HCEC 1CT (cell line): ENCODE measurements around the gene OBP2B.
"Not testable (repeated sequence)": the region's sequence is repeated elsewhere in the genome, so short reads cannot be mapped to it uniquely, and the experiment has no call there.

Experiments
- DNase-seq: peaks from one replicate; pipeline ENCODE4 v3.0.0-alpha.2; 2017

Gene OBP2B

DNA sequence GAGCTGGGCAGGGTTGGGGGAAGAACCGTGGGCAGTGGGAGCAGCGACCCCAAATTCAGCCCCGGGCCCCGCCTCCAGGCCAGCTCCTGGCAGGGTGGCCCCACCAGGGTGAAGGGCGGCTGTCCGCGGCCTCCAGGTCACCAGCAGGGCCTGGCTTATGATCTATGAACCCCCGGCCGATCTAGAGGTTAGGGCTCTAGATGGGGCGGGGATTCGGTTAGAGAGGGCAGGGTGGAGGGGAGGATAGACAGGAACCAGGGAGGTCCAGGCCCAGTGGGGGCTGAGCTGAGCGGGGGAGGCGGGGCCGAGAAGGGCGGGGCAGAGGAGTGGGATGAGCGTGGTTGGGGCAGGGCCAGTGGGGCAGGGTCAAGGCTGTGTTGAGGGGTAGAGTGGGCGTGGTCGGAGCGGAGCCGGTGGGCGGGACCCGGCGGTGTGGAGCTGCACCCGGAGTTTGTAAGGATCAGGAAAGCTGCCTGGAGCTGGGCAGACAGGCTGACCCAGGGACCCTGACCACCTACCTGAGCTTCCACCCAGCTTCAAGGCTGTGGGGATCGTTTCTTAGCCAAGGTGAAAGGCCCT, 29.3 kb upstream of the OBP2B start:
- no peak for DNase-seq

DNA sequence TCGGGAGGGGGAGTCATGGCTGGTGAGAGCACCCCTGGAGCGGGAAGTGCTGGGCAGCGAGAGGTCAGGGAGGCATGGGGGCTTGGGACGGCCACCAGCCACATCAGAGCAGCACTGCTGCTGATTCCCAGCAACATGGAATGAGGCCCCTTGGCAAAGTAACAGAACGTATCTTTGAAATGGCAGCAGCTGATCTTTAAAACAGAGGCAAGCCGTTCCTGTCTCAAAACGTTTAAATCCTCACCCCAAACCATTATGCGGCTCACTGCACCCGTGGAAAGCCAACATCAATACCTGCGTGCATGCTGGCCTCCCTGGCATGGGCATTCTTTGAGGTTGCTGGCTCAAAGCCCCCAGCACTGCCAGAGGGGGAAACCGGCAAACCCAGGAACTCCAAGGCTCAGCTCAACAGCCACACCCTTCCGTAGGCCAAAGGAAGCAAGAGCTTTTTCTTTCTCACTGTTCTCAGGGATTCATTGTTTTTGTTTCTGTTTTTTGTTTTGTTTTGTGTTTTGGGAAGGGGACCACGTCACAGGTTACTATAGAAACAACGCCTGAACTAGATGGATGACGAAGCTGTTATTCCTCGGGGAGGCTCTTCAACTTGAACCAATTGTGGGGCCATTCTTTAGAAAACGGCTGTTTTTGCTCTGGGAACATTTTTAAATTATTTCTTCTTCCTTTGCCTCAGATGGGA, 28.1 kb upstream of the OBP2B start:
- DNase-seq: no peak

DNA sequence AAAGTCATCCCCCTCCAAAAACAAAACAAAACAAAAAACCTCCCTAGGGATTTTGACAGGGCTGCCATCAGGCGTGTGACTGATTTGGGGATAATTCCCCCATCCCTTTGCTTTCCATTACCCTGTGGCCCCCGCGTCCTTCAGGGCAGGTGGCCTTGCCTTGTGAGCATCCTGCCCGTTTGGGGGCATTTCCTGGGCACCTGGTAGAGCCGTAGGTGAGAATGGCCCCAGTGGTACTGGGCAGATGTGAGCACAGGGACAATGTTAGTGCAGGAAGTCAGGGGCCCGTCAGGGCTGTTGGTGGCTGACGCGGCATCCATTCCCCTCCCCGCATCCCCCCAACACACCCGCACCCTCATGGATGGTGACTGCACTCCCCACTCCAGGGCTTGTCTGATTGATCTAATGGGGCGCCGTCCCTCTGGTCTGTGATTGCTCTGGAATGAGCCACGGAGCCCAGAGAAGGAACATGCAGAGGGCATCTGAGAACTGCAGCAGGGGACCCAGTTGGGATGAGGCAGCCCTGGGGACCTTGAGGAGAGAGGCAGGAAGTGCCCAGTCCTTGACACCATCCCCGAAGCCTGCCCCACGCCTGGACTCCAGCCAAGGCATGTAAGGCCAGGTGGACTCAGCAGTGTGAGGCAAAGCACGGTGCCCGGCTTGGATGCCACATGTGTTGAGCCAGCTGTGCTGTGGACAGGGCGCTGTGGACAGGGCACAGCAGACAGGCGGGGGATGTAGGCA, 27.4 kb upstream of the OBP2B start:
- DNase-seq: not testable (repeated sequence)

DNA sequence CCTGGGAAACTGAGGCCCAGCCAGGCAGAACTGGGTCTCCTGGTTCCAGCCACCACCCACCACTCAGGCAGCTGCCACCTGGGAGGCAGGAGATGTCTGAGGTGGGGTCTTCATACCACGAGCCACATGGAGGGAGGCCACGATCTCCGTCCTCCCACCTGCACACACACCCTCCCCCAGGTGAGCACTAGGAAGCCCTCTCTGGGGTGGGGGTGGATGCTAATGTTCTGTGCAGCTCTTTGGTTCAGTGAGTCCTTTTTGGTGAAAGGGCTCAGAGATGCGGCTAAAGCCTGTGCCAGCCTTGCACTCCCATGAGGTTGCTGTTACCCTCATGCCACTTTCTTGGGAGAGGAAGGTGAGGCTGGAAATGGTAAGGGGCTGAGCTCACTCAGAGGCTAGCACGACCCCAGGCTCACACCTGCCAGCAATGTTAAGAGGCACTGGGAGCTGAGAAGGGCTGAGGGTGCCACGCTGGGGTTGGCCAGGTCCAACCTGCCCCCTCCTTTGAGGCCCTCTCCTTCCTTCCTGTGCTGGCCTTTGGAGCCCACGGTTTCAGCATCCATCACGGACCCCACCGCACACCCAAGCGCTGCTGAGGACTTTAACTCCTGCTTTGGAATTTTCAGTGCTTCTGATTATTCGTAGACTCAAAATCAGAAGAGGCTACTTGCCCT, 26.6 kb upstream of the OBP2B start:
- DNase-seq: no peak

DNA sequence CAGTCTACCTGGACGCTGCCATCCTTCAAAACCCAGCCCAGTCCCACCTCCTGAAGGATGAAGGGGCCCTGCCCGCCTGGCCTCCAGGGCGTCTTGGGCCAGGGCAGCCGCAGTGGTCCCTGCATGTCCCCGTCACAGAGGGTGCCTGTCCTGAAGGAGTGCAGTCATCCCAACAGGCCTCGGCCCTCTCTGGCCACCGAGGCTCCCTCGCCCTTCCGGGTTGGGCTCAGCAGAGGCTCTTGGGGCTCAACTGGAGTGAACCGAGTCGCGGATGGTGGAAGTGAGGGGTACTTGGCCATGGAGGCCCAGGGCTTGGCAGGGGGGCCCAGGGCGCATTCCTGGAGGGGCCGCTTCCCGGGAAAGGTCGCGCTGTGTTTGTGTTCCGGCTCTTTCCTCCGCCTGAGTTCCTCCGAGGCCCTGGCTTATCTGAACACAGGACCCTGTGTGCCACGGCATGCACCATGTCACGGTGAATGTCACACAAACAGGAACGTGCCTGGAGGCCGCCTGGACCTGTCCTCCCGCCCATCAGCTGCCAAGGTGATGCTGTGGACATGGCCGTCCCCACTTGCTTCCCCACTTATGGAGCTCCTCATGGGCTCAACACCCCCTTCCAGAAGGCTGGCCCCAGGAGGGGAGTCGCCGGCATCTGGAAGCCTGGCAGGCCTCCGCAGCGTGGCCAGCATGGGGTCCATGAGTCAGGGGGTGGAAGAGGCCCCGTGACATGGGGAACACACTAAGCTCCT, 25.7 kb upstream of the OBP2B start:
- no peak for DNase-seq

DNA sequence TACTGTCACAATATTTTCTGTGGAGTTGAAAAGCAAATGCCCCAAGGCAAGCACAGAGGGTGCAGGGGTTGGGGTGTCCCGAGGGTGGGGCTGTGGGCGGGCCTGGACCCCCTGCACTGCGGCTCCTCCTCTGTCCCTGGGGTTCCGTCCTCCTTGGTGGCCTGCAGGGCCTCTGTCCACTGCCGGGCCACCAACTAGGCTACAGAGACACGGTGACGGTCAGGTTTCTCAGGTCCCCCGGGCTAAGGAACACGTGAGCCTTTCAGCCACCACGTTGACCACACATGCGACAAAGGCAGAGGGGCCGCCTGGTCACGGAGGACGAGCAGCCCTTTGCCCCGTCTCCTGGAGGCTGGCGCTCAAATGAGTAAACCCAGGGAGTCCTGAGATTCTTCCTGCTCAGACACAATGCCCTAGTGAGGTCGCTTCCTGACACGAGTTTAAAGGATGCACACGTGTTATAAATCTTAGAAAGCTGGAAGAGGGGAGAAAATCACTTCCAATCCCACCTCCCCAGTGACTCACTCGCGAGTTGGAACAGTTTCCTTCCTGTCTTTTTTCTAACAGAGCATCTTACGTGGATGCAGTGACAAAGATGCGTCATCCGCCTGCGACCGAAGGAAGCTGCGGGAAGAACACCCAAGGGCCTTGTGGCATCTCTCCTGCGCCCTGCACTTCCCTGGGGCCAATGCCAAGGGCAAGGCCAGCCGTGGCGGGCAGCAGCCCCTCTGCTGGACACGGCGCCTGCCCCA, 24.8 kb upstream of the OBP2B start:
- no peak for DNase-seq

DNA sequence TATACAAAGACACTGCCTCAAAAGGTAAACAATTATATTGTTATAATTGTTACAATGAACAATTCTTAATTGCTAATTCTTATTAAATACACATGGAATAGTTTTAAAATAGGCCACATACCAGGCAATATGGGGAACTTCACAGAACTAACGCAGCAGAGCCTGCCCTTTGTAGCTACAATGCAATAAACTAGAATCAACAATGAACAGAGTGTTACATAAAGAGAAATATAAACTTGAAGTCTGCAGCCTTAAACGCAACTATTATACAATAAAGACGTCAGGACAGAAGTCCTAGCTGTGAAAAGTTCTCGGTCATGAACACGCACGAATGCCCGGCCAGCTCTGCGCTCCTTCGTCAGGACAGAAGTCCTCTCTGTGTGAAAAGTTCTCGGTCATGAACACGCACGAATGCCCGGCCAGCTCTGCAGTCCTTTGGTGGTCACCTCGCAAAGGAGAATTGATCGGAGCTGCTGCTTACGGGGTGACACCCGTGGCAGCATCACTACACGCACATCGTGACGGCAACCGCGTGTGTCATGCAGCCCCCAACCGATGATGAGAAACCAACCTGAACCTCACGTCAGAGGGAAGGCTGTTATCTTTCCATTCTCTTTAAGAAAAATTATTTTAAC, 23.0 kb upstream of the OBP2B start:
- not testable (repeated sequence) for DNase-seq

DNA sequence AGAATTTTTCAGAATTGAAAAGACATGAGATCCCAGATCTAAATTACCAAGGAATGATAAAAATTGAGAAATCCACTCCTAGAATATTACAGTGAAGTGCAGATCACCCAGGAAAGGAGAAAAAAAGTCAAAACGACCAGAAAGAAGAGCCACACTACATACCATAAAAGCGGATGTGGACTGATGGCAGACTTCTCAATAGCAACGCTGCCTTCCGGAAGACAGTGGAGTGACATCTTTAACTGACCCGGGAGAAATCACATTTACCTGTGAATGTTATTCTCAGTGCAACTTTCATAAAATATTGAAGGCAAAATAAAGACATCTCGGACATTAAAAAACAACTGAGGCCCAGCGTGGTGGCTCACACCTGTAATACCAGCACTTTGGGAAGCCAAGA, 21.5 kb upstream of the OBP2B start:
- not testable (repeated sequence) for DNase-seq

DNA sequence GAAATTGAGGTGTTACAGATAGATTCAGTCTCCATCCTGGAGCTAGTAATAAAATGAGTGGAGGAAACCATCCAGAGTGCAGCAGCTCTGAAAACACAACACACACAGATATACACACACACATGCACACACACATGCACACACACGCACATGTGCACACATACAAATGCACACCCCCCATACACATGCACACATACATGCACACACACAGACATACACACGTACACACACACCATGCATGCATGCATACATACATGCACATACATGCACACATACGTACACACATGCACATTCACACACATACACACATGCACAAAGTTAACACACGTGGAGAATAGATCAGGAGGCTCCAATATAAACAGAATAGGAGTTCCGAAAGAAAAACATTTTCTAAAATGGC, 21.0 kb upstream of the OBP2B start:
- no peak for DNase-seq

DNA sequence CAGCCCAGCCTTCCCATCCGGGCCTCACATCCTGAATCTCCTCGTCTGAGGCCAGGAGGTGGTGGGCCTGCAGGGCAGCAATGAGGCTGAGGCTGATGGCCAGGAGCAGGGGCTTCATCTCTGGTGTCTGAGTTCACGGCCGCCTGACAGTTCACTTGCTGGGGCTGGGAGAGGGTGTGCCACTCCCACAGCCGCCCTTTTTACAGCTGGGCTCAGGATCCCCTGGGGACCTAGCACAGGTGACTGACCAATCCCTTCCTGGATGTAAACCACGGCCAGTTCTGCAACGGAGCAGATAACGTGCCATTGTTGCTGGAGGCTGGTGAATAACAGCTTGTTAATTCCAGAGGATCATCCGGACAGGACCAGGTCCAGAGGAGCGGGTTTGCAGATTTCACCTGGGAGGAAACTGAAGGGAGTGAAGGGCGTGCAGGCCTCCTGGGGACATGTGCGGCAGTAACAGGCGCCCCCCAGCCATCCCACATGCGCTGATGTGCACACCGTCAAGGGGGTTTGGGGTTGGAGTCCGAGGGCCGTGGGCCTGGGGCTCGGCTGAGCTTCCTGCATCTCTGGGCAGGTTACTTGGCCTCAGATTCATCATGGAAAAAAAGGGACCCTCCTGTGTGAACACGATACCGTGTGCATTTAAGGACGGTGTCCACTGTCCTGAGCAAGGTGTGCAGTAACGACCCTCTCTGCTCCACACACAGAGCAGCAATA, 19.6 kb upstream of the OBP2B start:
- DNase-seq: not testable (repeated sequence)

DNA sequence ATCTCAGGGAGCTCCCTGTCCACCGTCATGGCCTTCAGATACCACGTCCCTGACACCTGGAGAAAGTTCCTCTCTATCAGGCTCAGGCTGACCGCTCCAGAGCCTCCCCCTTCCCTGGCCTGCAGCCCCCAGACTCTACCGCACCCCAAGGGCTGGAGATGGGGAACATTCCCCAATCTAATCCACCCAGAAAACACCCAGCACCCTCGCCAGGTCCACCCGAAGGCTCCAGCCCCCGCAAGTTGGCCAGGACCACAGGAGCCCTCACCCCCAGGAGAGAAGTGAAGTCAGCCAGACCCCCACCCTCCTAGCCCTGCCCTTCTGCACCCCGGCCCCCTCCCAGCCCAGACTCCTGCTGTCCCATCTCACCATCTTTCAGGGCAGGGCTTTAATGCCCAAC, 18.9 kb upstream of the OBP2B start:
- not testable (repeated sequence) for DNase-seq

DNA sequence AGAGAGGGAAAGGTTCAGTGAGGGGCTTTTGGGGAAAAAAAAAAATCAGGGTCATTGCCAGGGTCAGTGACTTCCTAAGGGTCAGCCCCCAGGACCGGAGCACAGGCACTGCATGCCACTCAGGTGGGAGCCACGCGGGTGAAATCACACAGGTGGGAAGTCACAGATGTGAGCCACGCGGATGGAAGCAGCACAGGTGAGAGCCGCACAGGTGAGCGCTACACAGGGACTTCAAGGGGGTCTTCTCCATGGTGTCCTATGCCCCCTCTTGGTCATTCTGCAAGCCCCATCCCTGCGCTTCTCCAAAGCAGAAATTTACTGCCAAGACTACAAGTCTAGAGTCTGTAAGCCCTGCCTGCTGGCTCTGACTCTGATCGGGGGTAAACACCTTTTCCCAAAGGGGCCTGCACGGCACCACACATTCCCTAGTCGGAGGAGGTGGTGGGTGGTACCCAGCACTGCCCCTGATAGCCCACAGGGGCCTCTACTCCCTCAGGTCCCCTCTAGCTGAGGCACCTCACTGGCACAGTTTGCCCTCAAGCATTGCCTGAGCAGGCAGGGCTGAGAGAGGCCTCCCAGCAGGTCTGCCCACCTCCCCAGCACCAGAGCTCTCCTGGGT, 18.3 kb upstream of the OBP2B start:
- no peak for DNase-seq

DNA sequence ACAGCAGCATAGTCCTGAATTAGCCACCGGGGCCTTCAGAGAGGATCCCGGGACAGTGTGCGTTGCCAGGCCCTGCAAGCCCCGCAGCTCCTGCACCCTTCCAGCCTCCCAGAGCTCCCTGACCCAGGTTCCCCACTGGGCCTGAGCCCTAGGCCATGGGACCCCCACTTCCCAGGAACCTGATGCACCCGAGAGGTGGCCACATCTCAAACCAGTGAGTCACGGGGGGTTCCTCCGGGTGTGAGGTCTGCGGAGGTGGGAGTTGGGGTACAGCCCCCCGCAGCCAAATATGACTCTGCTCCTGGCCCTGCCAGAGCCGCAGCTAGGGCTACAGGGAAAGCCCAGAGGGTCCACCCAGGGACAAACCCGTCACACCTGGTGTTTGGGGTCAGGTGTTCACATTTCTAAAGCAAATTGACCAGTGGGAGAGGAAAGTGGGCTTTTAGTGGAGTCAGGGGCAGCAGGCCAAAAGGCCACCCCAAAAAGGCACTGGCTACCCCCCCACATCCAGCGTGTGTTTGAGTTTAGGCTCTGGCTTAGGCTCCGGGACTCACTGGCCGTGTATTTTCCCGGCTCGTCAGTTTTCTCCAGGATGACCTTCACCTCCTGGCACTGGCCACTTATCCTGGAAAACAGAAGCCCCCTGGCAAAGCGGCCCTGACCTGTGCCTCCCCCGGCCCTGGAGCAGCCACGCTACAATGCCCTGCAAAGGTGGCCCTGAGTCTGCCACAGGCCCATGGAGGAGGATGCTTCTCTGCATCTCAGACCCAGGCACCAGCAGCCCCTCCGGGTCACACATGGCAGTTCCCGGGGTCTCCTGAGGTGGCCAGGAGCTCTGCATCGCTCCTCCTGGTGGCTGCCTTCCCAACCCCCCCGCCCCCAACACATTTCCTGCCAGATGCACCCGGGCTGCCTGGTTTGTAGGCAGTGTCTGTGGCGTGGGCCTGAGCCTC, 17.4 kb upstream of the OBP2B start:
- no peak for DNase-seq

DNA sequence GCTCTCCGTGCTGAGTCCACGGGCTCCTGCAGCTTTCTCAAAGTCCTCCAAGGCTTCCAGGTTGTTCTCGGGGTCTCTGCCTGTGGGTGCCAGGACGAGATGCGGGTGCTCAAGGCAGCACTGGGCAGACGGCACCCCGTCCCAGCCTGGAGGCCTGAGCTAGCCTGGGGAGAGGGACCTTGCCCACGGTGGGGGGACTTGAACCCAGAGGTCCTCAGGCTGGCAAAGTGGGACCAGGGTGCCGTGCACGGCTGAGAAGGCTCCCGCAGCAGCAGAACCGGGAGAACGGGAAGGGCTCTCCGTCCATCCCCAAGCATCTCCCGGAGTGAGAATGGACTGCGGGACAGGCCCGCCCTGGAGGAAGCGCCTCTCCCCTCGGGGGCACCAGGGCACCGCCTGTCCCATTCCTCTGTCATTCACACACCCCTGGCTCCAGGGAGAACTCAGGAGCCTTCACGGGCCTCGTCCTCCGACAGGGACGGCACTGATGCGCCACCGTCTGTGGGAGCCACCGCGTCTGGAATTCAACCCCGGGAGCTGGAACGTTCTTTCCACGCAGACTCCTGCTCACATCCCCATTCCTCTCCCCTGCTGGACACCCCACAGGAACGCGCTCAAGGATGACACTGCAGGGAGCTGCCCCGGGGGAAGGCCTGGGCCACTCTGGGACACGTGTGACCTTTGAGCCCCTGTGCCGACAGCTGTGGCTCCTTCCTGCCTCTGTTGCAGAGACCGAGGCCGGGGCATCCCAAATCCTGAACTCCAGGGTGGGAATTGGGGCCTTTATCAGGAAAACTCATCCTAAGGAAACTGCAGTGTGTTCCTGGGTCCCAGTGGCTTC, 16.3 kb upstream of the OBP2B start:
- DNase-seq: no peak

DNA sequence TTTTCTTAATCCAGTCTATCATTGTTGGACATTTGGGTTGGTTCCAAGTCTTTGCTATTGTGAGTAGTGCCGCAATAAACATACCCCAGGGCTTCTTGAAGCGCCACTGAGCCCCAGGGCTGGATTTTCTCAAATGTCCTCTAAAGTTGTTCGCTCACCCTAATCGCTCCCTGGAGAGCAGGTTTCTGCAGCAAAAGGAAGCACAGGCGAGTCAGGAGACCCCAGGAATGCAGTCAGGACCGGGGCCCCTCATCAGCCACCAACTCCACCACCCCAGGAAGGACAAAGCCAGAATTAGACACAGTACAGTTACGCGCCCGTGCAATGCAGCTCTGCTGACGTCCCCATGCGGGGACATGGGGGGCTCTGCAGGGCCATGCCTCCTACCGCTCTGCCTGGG, 15.7 kb upstream of the OBP2B start:
- no peak for DNase-seq

DNA sequence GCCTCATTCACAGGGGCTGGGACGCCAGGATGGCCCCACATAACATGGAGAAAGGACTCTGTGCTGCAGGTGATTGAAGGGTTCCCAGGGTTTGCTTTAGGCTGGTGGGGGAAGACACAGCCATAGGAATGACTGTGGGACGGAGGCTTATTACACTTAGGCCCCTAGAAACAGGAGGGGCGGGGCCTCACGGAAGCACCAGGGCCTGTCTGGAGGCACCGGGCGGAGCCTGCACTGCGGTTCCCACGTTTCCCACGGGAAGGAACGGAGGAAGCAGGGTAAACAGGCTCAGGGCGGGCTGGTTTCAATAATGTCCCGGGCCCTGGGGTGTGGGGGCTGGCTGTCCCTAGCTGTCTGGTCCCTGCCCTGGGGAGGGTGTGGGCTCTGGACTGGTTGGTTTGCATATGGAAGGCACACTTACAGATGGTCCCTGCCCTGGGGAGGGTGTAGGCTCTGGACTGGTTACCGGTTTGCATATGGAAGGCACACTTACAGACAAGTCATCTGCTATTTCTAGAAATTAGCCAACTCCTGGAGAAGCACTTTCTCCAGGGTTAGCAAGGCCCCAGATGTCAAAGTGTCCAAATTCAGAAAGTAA, 14.2 kb upstream of the OBP2B start:
- not testable (repeated sequence) for DNase-seq

DNA sequence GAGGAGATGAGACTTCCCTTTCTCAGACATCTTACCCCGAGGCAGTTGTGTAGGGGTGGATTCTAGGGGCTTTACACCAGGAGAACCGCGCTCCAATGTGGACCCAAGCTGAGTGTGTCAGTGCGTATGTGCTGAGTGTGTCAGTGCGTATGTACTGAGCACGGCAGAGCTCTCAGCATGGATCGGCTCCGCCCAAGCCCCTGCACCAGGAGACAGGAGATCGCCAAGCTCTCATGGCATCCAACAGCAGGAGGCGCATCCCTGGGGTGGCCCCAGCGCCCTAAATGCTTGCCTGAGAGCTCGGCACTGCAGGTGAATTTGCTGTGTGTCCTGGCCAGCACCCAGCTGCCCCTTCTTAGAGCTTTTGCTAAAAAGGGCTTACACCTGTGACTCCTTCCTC, 12.9 kb upstream of the OBP2B start:
- not testable (repeated sequence) for DNase-seq
